GM21529 (cell line): ENCODE measurements around the gene INHA.

Source experiments
- ATAC-seq: cut with Tn5 transposase; IDR thresholded peaks from one replicate; pipeline ENCODE4 v1.9.1; 2021; ENCODE audit not compliant: unreplicated experiment

Gene INHA

GRCh38 chr2:219557320-219557719, 14.8 kb upstream of the INHA start:
- ATAC-seq, result no peak

GRCh38 chr2:219557791-219558785, 14.0 kb upstream of the INHA start:
- ATAC-seq, result no peak

GRCh38 chr2:219559156-219559915, 12.8 kb upstream of the INHA start:
- no peak for ATAC-seq

GRCh38 chr2:219560037-219560892, 11.8 kb upstream of the INHA start:
- ATAC-seq, result no peak

- ATAC-seq, result no peak
These were observed 11.3 kb upstream of the INHA start for GRCh38 chr2:219560893-219561178.

- no peak for ATAC-seq
These were observed 10.7 kb upstream of the INHA start for GRCh38 chr2:219561179-219562048.

GRCh38 chr2:219562049-219563020, 9.8 kb upstream of the INHA start:
- ATAC-seq, result no peak

- ATAC-seq, result no peak
These were observed 8.7 kb upstream of the INHA start for GRCh38 chr2:219563271-219563928.

GRCh38 chr2:219565130-219566080, 6.7 kb upstream of the INHA start:
- ATAC-seq, result no peak

GRCh38 chr2:219566640-219567039, 5.5 kb upstream of the INHA start:
- no peak for ATAC-seq

GRCh38 chr2:219567131-219567530, 5.0 kb upstream of the INHA start:
- no peak for ATAC-seq

- ATAC-seq, result no peak
These were observed 4.2 kb upstream of the INHA start for GRCh38 chr2:219567791-219568361.

- ATAC-seq, result no peak
These were observed 3.1 kb upstream of the INHA start for GRCh38 chr2:219569041-219569440.

GRCh38 chr2:219569635-219570034, 2.5 kb upstream of the INHA start:
- no peak for ATAC-seq

GRCh38 chr2:219570194-219570923, 1.8 kb upstream of the INHA start:
- ATAC-seq, result no peak

- no peak for ATAC-seq
These were observed 1.2 kb upstream of the INHA start for GRCh38 chr2:219570924-219571310.
